Vagina (tissue), 2 donors: ENCODE results near the gene CHPT1.

Experiments used
- CTCF ChIP-seq, 3 experiments: fragments of 450-650 bp in 2 of 3; fragments of 200-600 bp in 1 of 3; sonication (generic) in 1 of 3; IDR thresholded peaks; one replicate each; pipeline ENCODE4 v1.5.1; 2017 to 2019; ENCODE audit warnings: antibody characterized with exemption in 3 of 3, mild to moderate bottlenecking in 2 of 3, moderate library complexity in 2 of 3
- POLR2A ChIP-seq, 2 donors: fragments of 450-650 bp; IDR thresholded peaks; one replicate each; pipeline ENCODE4 v1.6.1; 2017; ENCODE audit warnings: antibody characterized with exemption in 2 of 2, mild to moderate bottlenecking in 2 of 2, moderate library complexity in 2 of 2

- TF ChIP-seq CTCF (IDR thresholded peaks at IDR 0.05) (no peak), POLR2A (IDR thresholded peaks at IDR 0.05) (no peak)
Observed at GRCh38 chr12:101700299-101700820, 2.9 kb downstream of the CHPT1 start.
